GM18511 (cell line): ENCODE measurements around the gene PLCB3.

ENCODE experiments used
- ATAC-seq: cut with Tn5 transposase; IDR thresholded peaks from one replicate; pipeline ENCODE4 v1.9.1; 2021; ENCODE audit warnings: mild to moderate bottlenecking, moderate library complexity; ENCODE audit not compliant: unreplicated experiment

Gene PLCB3

GRCh38 chr11:64285885-64286800 is 34.8 kb downstream of the PLCB3 start:
- ATAC-seq, result no peak

- no peak for ATAC-seq
Observed at GRCh38 chr11:64286801-64287159, 35.5 kb downstream of the PLCB3 start.

GRCh38 chr11:64287676-64288352 is 36.5 kb downstream of the PLCB3 start:
- no peak for ATAC-seq

- no peak for ATAC-seq
Observed at GRCh38 chr11:64288353-64288750, 37.0 kb downstream of the PLCB3 start.

GRCh38 chr11:64289002-64289564 is 37.8 kb downstream of the PLCB3 start:
- no peak for ATAC-seq

GRCh38 chr11:64290352-64291261 is 39.3 kb downstream of the PLCB3 start:
- ATAC-seq, result no peak

GRCh38 chr11:64291262-64291751 is 40.0 kb downstream of the PLCB3 start, which contains the start of gene KCNK4:
TSS of gene KCNK4 (plus strand) at chr11:64291302. CDS start at chr11:64293019, 1,717 bp downstream.
- ATAC-seq, result no peak

- no peak for ATAC-seq
Observed at GRCh38 chr11:64291752-64292459, 40.6 kb downstream of the PLCB3 start.

- no peak for ATAC-seq
Observed at GRCh38 chr11:64292460-64293254, 41.3 kb downstream of the PLCB3 start.

GRCh38 chr11:64294774-64295173 is 43.4 kb downstream of the PLCB3 start:
- ATAC-seq, result no peak

GRCh38 chr11:64295760-64296159 is 44.4 kb downstream of the PLCB3 start:
- no peak for ATAC-seq

GRCh38 chr11:64296236-64296635 is 44.9 kb downstream of the PLCB3 start:
- ATAC-seq, result no peak

- no peak for ATAC-seq
Observed at GRCh38 chr11:64296830-64297698, 45.7 kb downstream of the PLCB3 start.

- ATAC-seq, result no peak
Observed at GRCh38 chr11:64297699-64298358, 46.5 kb downstream of the PLCB3 start.

GRCh38 chr11:64298966-64299846 is 47.9 kb downstream of the PLCB3 start:
- no peak for ATAC-seq

GRCh38 chr11:64299847-64300648 is 48.7 kb downstream of the PLCB3 start, which contains the start of gene CATSPERZ:
TSS of gene CATSPERZ (plus strand) at chr11:64300358. CDS start at chr11:64300411, 53 bp downstream.
- ATAC-seq, result no peak
